ENCODE measurements around the gene FBXO40.
"Not testable (repeated sequence)": the region's sequence is repeated elsewhere in the genome, so short reads cannot be mapped to it uniquely, and the experiment has no call there.

The FBXO40 gene

GRCh38 chr3:121593806-121594205 lies 627 bp downstream of the FBXO40 start:
- H4K8ac ChIP-seq (ENCODE audit: low read depth, low read length); H3K23ac ChIP-seq (ENCODE audit: low read length); H3K27me3 ChIP-seq (ENCODE audit: insufficient read depth, low read length); H3K4me2 ChIP-seq (ENCODE audit: low read length); H2BK12ac ChIP-seq (ENCODE audit: low read length); H2BK5ac ChIP-seq (ENCODE audit: low read depth, low read length, poor library complexity); H2BK120ac ChIP-seq (ENCODE audit: insufficient read depth, low read length, poor library complexity); H4K91ac ChIP-seq (ENCODE audit: low read depth, low read length); H3K4me1 ChIP-seq (ENCODE audit: control insufficient read depth in 1 of 2, insufficient read depth in 2 of 2, low read length in 2 of 2); H3K9ac ChIP-seq (ENCODE audit: low read length); H3K14ac ChIP-seq (ENCODE audit: low read length); H2AFZ ChIP-seq (ENCODE audit: insufficient read depth, low read length, poor library complexity); H3K27ac ChIP-seq (ENCODE audit: low read depth, low read length); H3K36me3 ChIP-seq (ENCODE audit: control insufficient read depth in 1 of 2, insufficient read depth in 2 of 2, low read length in 2 of 2); DNase-seq; H3K18ac ChIP-seq (ENCODE audit: low read length); H3K4me3 ChIP-seq (ENCODE audit: low read depth, low read length); H3K4ac ChIP-seq (ENCODE audit: low read depth, low read length); H3K79me1 ChIP-seq (ENCODE audit: low read length); H3K79me2 ChIP-seq (ENCODE audit: control insufficient read depth, insufficient read depth, low read length, poor library complexity); H4K12ac ChIP-seq (ENCODE audit: low read depth, low read length); H2AK5ac ChIP-seq (ENCODE audit: low read length); H3K9me3 ChIP-seq (ENCODE audit: insufficient read depth, low read depth, low read length): not testable (repeated sequence)
- WGBS (ENCODE audit: extremely low coverage, insufficient coverage, insufficient read length) = no CpG with 5 or more reads among the region's 4 CpGs

GRCh38 chr3:121594850-121595249 lies 1.7 kb downstream of the FBXO40 start:
- no peaks in the 10 kb centered on the region for H3K79me1 ChIP-seq (ENCODE audit: low read length)
- H2AK5ac ChIP-seq (ENCODE audit: low read length) = no peak overlapping the region
- no peak overlapping the region for H3K27ac ChIP-seq (ENCODE audit: low read depth, low read length)
- H3K18ac ChIP-seq (ENCODE audit: low read length) = no peak overlapping the region
- H3K27me3 ChIP-seq (ENCODE audit: insufficient read depth, low read length) = no peaks in the 10 kb centered on the region
- no peak overlapping the region for H3K4me2 ChIP-seq (ENCODE audit: low read length)
- H3K4me3 ChIP-seq (ENCODE audit: low read depth, low read length) = no peak overlapping the region
- DNase-seq = no peak
- H2BK120ac ChIP-seq (ENCODE audit: insufficient read depth, low read length, poor library complexity) = no peak overlapping the region
- H3K14ac ChIP-seq (ENCODE audit: low read length) = no peak overlapping the region
- H3K4me1 ChIP-seq (ENCODE audit: control insufficient read depth in 1 of 2, insufficient read depth in 2 of 2, low read length in 2 of 2) = no peaks in the 10 kb centered on the region
- no CpG with 5 or more reads among the region's 2 CpGs for WGBS (ENCODE audit: extremely low coverage, insufficient coverage, insufficient read length)
- no peak overlapping the region for H3K4ac ChIP-seq (ENCODE audit: low read depth, low read length)
- H3K9ac ChIP-seq (ENCODE audit: low read length) = no peak overlapping the region
- H4K12ac ChIP-seq (ENCODE audit: low read depth, low read length) = no peak overlapping the region
- H3K23ac ChIP-seq (ENCODE audit: low read length) = no peak overlapping the region
- H4K91ac ChIP-seq (ENCODE audit: low read depth, low read length) = no peak overlapping the region
- H2BK12ac ChIP-seq (ENCODE audit: low read length) = no peak overlapping the region
- H4K8ac ChIP-seq (ENCODE audit: low read depth, low read length) = no peak overlapping the region
- H2AFZ ChIP-seq (ENCODE audit: insufficient read depth, low read length, poor library complexity) = no peak overlapping the region
- no peaks in the 10 kb centered on the region for H3K79me2 ChIP-seq (ENCODE audit: control insufficient read depth, insufficient read depth, low read length, poor library complexity)
- H2BK5ac ChIP-seq (ENCODE audit: low read depth, low read length, poor library complexity) = no peak overlapping the region
- H3K36me3 ChIP-seq (ENCODE audit: control insufficient read depth in 1 of 2, insufficient read depth in 2 of 2, low read length in 2 of 2) = no peaks in the 10 kb centered on the region
- H3K9me3 ChIP-seq (ENCODE audit: insufficient read depth, low read depth, low read length) = no peaks in the 10 kb centered on the region

GRCh38 chr3:121595765-121596406 lies 2.7 kb downstream of the FBXO40 start:
- Histone ChIP-seq H2AFZ (ENCODE audit: insufficient read depth, low read length, poor library complexity) (no peak overlapping the region), H3K79me2 (ENCODE audit: control insufficient read depth, insufficient read depth, low read length, poor library complexity) (no peaks in the 10 kb centered on the region), H3K9me3 (ENCODE audit: insufficient read depth, low read depth, low read length) (no peaks in the 10 kb centered on the region), H3K36me3 (ENCODE audit: control insufficient read depth in 1 of 2, insufficient read depth in 2 of 2, low read length in 2 of 2) (no peaks in the 10 kb centered on the region), H4K91ac (ENCODE audit: low read depth, low read length) (no peak overlapping the region), H3K27ac (ENCODE audit: low read depth, low read length) (no peak overlapping the region), H3K4me1 (ENCODE audit: control insufficient read depth in 1 of 2, insufficient read depth in 2 of 2, low read length in 2 of 2) (no peaks in the 10 kb centered on the region), H3K79me1 (ENCODE audit: low read length) (no peaks in the 10 kb centered on the region), H2BK120ac (ENCODE audit: insufficient read depth, low read length, poor library complexity) (no peak overlapping the region), H3K4me3 (ENCODE audit: low read depth, low read length) (no peak overlapping the region), H3K9ac (ENCODE audit: low read length) (no peak overlapping the region), H3K4ac (ENCODE audit: low read depth, low read length) (no peak overlapping the region), H4K12ac (ENCODE audit: low read depth, low read length) (no peak overlapping the region), H2BK5ac (ENCODE audit: low read depth, low read length, poor library complexity) (no peak overlapping the region), H2BK12ac (ENCODE audit: low read length) (no peak overlapping the region), H3K27me3 (ENCODE audit: insufficient read depth, low read length) (no peaks in the 10 kb centered on the region), H3K14ac (ENCODE audit: low read length) (no peak overlapping the region), H2AK5ac (ENCODE audit: low read length) (no peak overlapping the region), H3K18ac (ENCODE audit: low read length) (no peak overlapping the region), H3K4me2 (ENCODE audit: low read length) (no peak overlapping the region), H4K8ac (ENCODE audit: low read depth, low read length) (no peak overlapping the region), H3K23ac (ENCODE audit: low read length) (no peak overlapping the region)
- DNase-seq = no peak
- WGBS (ENCODE audit: extremely low coverage, insufficient coverage, insufficient read length) = no CpG with 5 or more reads among the region's 4 CpGs

GRCh38 chr3:121598564-121598963 lies 5.4 kb downstream of the FBXO40 start:
- Histone ChIP-seq H4K12ac (ENCODE audit: low read depth, low read length) (no peak overlapping the region), H3K4ac (ENCODE audit: low read depth, low read length) (no peak overlapping the region), H3K36me3 (ENCODE audit: control insufficient read depth in 1 of 2, insufficient read depth in 2 of 2, low read length in 2 of 2) (no peaks in the 10 kb centered on the region), H2BK12ac (ENCODE audit: low read length) (no peak overlapping the region), H3K4me3 (ENCODE audit: low read depth, low read length) (no peak overlapping the region), H2AK5ac (ENCODE audit: low read length) (no peak overlapping the region), H3K23ac (ENCODE audit: low read length) (peak overlapping the region; percentile 80), H4K91ac (ENCODE audit: low read depth, low read length) (no peak overlapping the region), H3K27me3 (ENCODE audit: insufficient read depth, low read length) (no peaks in the 10 kb centered on the region), H2AFZ (ENCODE audit: insufficient read depth, low read length, poor library complexity) (no peak overlapping the region), H3K79me1 (ENCODE audit: low read length) (no peaks in the 10 kb centered on the region), H3K4me2 (ENCODE audit: low read length) (no peak overlapping the region), H3K18ac (ENCODE audit: low read length) (no peak overlapping the region), H3K9ac (ENCODE audit: low read length) (no peak overlapping the region), H3K4me1 (ENCODE audit: control insufficient read depth in 1 of 2, insufficient read depth in 2 of 2, low read length in 2 of 2) (no peaks in the 10 kb centered on the region), H4K8ac (ENCODE audit: low read depth, low read length) (no peak overlapping the region), H2BK5ac (ENCODE audit: low read depth, low read length, poor library complexity) (no peak overlapping the region), H2BK120ac (ENCODE audit: insufficient read depth, low read length, poor library complexity) (no peak overlapping the region), H3K27ac (ENCODE audit: low read depth, low read length) (no peak overlapping the region), H3K9me3 (ENCODE audit: insufficient read depth, low read depth, low read length) (no peaks in the 10 kb centered on the region), H3K79me2 (ENCODE audit: control insufficient read depth, insufficient read depth, low read length, poor library complexity) (no peaks in the 10 kb centered on the region), H3K14ac (ENCODE audit: low read length) (no peak overlapping the region)
- DNase-seq = no peak
- no CpG with 5 or more reads among the region's 2 CpGs for WGBS (ENCODE audit: extremely low coverage, insufficient coverage, insufficient read length)
